Tibial artery (tissue), 4 donors: ENCODE data around the gene GANAB.

Experiments used
- DNase-seq, 2 donors: peaks; one replicate each; pipeline ENCODE4 v3.0.0-alpha.2; 2019
- H3K27ac ChIP-seq, 2 donors: fragments of 200-600 bp; sonication (generic) in 1 of 2; 1 replicate in 1 of 2; 2 replicates in 1 of 2; pipeline ENCODE4 v1.5.1; 2018 to 2019; ENCODE audit warnings: mild to moderate bottlenecking in 1 of 2
- H3K27me3 ChIP-seq, 2 donors: fragments of 200-600 bp; sonication (generic) in 1 of 2; one replicate each; pipeline versions ENCODE4 v1.5.1 to v1.6.0; 2016 to 2019
- H3K36me3 ChIP-seq, 3 donors: fragments of 200-600 bp; sonication (generic) in 2 of 3; one replicate each; pipeline ENCODE4 v1.5.1; 2016 to 2019; ENCODE audit warnings: mild to moderate bottlenecking in 2 of 3
- H3K4me1 ChIP-seq, 4 donors: fragments of 200-600 bp; sonication (generic) in 2 of 4; 1 replicate in 3 of 4; 2 replicates in 1 of 4; pipeline ENCODE4 v1.5.1; 2016 to 2019
- H3K4me3 ChIP-seq, 2 donors: fragments of 200-600 bp; sonication (generic) in 1 of 2; 1 replicate in 1 of 2; 2 replicates in 1 of 2; pipeline ENCODE4 v1.5.1; 2018 to 2019; ENCODE audit warnings: mild to moderate bottlenecking in 2 of 2
- H3K9me3 ChIP-seq, 3 donors: fragments of 200-600 bp; sonication (generic) in 1 of 3; one replicate each; pipeline ENCODE4 v1.5.1; 2016 to 2019
- intact Hi-C: fragments of 100-400 bp; cut with DNase I; formaldehyde crosslinking; loops from one replicate; pipeline ENCODE4 v1.15.0; 2023; ENCODE audit warnings: low total_unique reads
- TF ChIP-seq, protein P1 (sequence below), 2 experiments: fragments of 200-600 bp in 1 of 2; fragments of 450-650 bp in 1 of 2; IDR thresholded peaks; one replicate each; pipeline ENCODE4 v1.5.1; 2017 to 2019; ENCODE audit warnings: antibody characterized with exemption in 2 of 2, mild to moderate bottlenecking in 1 of 2, moderate library complexity in 1 of 2

Gene GANAB

GRCh38 chr11:62687508-62688396 lies 41.3 kb upstream of the GANAB start:
- peaks cover 0 to 16% of the 10 kb centered on the region in 2 donors for H3K27me3 ChIP-seq
- TF ChIP-seq, protein P1, sequence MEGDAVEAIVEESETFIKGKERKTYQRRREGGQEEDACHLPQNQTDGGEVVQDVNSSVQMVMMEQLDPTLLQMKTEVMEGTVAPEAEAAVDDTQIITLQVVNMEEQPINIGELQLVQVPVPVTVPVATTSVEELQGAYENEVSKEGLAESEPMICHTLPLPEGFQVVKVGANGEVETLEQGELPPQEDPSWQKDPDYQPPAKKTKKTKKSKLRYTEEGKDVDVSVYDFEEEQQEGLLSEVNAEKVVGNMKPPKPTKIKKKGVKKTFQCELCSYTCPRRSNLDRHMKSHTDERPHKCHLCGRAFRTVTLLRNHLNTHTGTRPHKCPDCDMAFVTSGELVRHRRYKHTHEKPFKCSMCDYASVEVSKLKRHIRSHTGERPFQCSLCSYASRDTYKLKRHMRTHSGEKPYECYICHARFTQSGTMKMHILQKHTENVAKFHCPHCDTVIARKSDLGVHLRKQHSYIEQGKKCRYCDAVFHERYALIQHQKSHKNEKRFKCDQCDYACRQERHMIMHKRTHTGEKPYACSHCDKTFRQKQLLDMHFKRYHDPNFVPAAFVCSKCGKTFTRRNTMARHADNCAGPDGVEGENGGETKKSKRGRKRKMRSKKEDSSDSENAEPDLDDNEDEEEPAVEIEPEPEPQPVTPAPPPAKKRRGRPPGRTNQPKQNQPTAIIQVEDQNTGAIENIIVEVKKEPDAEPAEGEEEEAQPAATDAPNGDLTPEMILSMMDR (IDR thresholded peaks at IDR 0.05): no peak
- H3K36me3 ChIP-seq: peaks cover 14 to 33% (median 24%) of the 10 kb centered on the region in 3 donors
- H3K9me3 ChIP-seq: no peaks in the 10 kb centered on the region
- peak overlapping the region; percentile 15 to 22 for H3K4me3 ChIP-seq
- no peak for DNase-seq
- H3K4me1 ChIP-seq: peaks cover 0 to 15% (median 4%) of the 10 kb centered on the region in 4 donors
- intact Hi-C loops: no loop called here
- peak overlapping the region in 1 of 2 donors; percentile 20 for H3K27ac ChIP-seq

- DNase-seq: no peak
- H3K4me3 ChIP-seq: no peak overlapping the region
- H3K27ac ChIP-seq: no peak overlapping the region
- peaks cover 0 to 19% (median 14%) of the 10 kb centered on the region in 4 donors for H3K4me1 ChIP-seq
- peaks cover 0 to 8% of the 10 kb centered on the region in 2 donors for H3K27me3 ChIP-seq
- peaks cover 5% of the 10 kb centered on the region in 3 donors for H3K36me3 ChIP-seq
- intact Hi-C loops: no loop called here
- TF ChIP-seq, protein P1 (IDR thresholded peaks at IDR 0.05): no peak
- no peaks in the 10 kb centered on the region for H3K9me3 ChIP-seq
Observed at GRCh38 chr11:62682518-62682917, 36.1 kb upstream of the GANAB start.

GRCh38 chr11:62680825-62681240 lies 34.4 kb upstream of the GANAB start:
- intact Hi-C loops: no loop called here
- no peak overlapping the region for H3K4me3 ChIP-seq
- H3K36me3 ChIP-seq: peaks cover 13 to 22% (median 21%) of the 10 kb centered on the region in 3 donors
- peaks cover 0 to 29% (median 20%) of the 10 kb centered on the region in 4 donors for H3K4me1 ChIP-seq
- peak in 1 of 2 donors; percentile 56 for DNase-seq
- TF ChIP-seq, protein P1 (IDR thresholded peaks at IDR 0.05): peak; percentile 39 to 45
- H3K27me3 ChIP-seq: no peaks in the 10 kb centered on the region
- H3K27ac ChIP-seq: peak overlapping the region in 1 of 2 donors; percentile 6
- H3K9me3 ChIP-seq: no peaks in the 10 kb centered on the region

DNA sequence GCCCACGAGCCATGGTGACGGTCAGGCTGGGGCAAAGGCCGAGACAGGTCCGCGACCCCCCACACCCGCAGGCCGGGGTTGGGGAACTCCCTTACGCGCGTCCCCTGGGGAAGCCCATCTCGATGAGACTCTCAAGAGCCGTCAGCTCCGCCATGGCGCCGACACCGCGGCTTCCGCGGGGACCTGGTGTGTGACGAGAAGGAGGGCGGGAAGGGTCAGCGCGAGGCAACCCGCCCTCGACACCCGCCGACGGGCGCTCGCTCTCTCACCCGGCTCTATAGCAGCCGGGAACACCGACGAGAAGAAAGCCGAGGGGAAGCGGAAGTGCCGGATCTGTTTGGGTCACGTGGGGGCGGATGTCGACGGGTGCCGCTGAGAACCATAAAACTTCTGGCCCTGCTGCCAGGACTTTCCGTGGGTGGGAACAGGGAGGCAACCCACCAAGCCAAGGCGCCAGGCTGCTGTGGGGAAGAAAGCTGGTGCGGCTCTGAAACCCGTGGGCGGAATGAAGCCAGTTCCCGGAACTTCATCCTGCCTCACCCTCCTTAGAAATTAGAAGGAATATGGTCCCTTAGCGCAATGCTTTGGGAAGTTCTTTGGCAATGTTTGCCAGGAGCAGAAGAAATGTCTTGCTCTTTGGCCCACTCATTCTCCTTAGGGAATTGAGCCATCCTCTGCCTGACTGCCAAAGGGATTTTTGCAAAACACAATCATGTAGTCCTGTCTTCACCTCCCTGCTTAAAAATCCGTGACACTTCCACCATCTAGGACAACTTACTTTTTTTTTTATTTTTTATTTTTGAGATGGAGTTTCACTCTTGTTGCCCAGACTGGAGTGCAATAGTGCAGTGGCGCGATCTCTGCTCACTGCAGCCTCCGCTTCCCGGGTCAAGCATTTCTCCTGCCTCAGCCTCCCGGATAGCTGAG lies 32.6 kb upstream of the GANAB start, which contains the start of gene UBXN1:
UBXN1 (minus strand) TSS at position 304 of the 927 bp plus-strand sequence; CDS start at position 154, 150 bp downstream.
- H3K4me3 ChIP-seq: peak within 1 kb of the TSS; percentile 91 to 97
- H3K9me3 ChIP-seq: no peaks in the 10 kb centered on the region
- DNase-seq: peak; percentile 93 to 94
- TF ChIP-seq, protein P1 (IDR thresholded peaks at IDR 0.05): no peak
- H3K4me1 ChIP-seq: peaks cover 0 to 30% (median 20%) of the 10 kb centered on the region in 4 donors
- intact Hi-C loops: no loop called here
- H3K27ac ChIP-seq: peak within 1 kb of the TSS; percentile 86 to 93
- H3K36me3 ChIP-seq: peaks cover 14 to 37% (median 21%) of the 10 kb centered on the region in 3 donors
- H3K27me3 ChIP-seq: no peaks in the 10 kb centered on the region

GRCh38 chr11:62678433-62678769 lies 32.0 kb upstream of the GANAB start:
- Histone ChIP-seq H3K9me3 (no peaks in the 10 kb centered on the region), H3K27me3 (no peaks in the 10 kb centered on the region), H3K4me3 (peak overlapping the region; percentile 91 to 97), H3K27ac (peak overlapping the region; percentile 86 to 93), H3K4me1 (peaks cover 0 to 34% (median 20%) of the 10 kb centered on the region in 4 donors), H3K36me3 (peaks cover 19 to 41% (median 21%) of the 10 kb centered on the region in 3 donors)
- TF ChIP-seq, protein P1 (IDR thresholded peaks at IDR 0.05): no peak
- intact Hi-C loops: no loop called here
- DNase-seq: peak in 1 of 2 donors; percentile 67
